ENCODE data around the gene KIRREL1. TPM values are rescaled to one million over a fixed set of nuclear protein-coding genes. Genes with fewer than 3 reads are reported as not detected.
A peak's percentile ranks its signal among the peaks of the same experiment; 100 is the strongest.

The KIRREL1 gene
- total RNA-seq (not detected), polyA plus RNA-seq (not detected)

DNA sequence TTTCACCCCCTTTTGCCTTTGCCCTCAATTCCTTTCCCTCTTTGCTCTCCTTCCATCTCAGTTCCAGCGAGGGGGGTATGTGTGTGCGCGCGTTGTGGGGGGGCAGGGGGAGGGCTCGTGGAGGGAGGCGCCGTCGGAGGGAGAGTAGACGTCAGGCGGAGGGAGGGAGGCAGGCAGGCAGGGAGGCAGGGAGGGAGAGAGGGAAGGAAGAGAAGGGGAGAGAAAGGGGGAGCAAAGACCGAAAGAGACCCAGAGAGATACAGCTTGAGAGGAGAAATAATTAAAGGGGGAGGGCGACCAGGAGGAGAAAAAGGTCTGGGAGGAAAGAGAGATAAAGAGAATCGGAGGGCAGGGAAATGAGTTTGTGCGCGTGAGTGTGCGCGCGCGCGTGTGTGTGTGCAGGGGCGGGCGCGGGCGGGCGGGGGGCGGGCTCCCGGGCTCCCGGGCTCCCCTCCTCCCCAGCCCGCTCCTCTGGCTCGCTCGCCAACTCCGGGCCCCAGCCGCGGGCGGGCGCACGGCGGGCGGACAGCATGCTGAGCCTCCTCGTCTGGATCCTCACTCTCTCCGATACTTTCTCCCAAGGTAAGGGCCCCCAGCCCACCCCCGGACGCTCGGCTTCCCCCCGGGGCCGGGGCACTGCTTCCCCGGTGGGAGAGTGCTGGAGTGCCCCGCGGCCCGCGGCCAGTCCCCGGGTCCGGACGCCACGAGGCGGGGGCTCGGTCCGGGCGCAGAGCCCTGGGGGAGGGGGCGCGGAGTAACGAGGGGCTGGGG is at the start of gene KIRREL1:
Gene KIRREL1, plus strand, starts transcription at position 499 of the 771 bp plus-strand sequence. Its CDS starts 32 bp downstream, at position 531.
- ATAC-seq (ENCODE audit: low read depth in 2 of 2): no peak
- H3K4me3 ChIP-seq (ENCODE audit: low read depth, low read length): no peak within 1 kb of the TSS
- no peak for DNase-seq
- no peak within 1 kb of the TSS for H3K27ac ChIP-seq (ENCODE audit: insufficient read depth, low read length, poor library complexity, severe bottlenecking)
- Mint-ChIP-seq H3K4me3 (peak within 1 kb of the TSS in 2 of 4 donors; percentile 61 to 68), H3K27me3 (peaks cover 43% of the 10 kb centered on the region), H3K4me1 (peaks cover 0 to 15% (median 0%) of the 10 kb centered on the region in 4 donors), H3K27ac (no peak within 1 kb of the TSS), H3K9me3 (peaks cover 0 to 2% (median 0%) of the 10 kb centered on the region in 7 donors), H3K36me3 (peaks cover 3% of the 10 kb centered on the region)
- H3K9me3 ChIP-seq (ENCODE audit: control insufficient read depth in 2 of 2, low read length in 2 of 2): no peaks in the 10 kb centered on the region
- peaks cover 15% of the 10 kb centered on the region for H3K27me3 ChIP-seq (ENCODE audit: control insufficient read depth, insufficient read depth, low read length)
- H3K36me3 ChIP-seq (ENCODE audit: control insufficient read depth, insufficient read depth, low read length): no peaks in the 10 kb centered on the region
- H3K4me1 ChIP-seq (ENCODE audit: control insufficient read depth, insufficient read depth, low read length, poor library complexity, severe bottlenecking): peaks cover 4% of the 10 kb centered on the region

DNA sequence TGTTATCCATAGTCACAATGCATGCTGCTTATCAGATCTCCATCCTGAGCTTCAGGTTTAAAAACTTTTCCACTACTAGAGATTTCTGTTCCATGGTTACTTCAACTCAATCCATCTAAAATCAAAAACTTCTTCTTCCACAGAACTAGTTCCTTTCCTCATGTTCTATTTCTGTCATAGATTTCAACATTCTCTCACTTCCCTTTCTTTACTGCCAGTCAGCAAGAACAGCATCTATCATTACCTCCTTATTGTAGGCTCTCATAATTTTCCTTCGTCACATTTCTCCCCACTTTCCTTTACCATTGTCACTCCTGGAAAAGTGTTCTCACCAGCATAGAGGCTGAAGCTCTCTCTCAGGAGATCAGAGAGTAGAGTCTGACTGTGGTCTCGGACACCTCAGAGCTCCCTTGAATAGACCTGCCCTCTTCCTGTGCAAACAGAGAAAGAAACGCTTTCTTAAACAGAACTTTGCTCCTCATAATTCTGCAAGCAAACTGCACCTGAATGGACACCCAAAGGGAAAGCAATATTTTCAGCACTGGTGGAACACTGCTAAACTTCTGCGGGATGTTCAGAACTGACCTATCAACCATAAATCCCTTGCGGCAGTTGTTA is 48.7 kb upstream of the KIRREL1 start:
- H3K4me1 Mint-ChIP-seq: no peaks in the 10 kb centered on the region
- Histone ChIP-seq H3K27me3 (ENCODE audit: control insufficient read depth, insufficient read depth, low read length) (no peaks in the 10 kb centered on the region), H3K27ac (ENCODE audit: insufficient read depth, low read length, poor library complexity, severe bottlenecking) (no peak overlapping the region), H3K4me1 (ENCODE audit: control insufficient read depth, insufficient read depth, low read length, poor library complexity, severe bottlenecking) (no peaks in the 10 kb centered on the region), H3K9me3 (ENCODE audit: control insufficient read depth in 2 of 2, low read length in 2 of 2) (no peaks in the 10 kb centered on the region), H3K4me3 (ENCODE audit: low read depth, low read length) (no peak overlapping the region), H3K36me3 (ENCODE audit: control insufficient read depth, insufficient read depth, low read length) (no peaks in the 10 kb centered on the region)
- H3K4me3 Mint-ChIP-seq: no peak overlapping the region
- no peaks in the 10 kb centered on the region for H3K27me3 Mint-ChIP-seq
- DNase-seq (no peak), ATAC-seq (ENCODE audit: low read depth in 2 of 2) (no peak)
- H3K36me3 Mint-ChIP-seq: no peaks in the 10 kb centered on the region
- peaks cover 0 to 1% (median 0%) of the 10 kb centered on the region in 7 donors for H3K9me3 Mint-ChIP-seq
- H3K27ac Mint-ChIP-seq: no peak overlapping the region

DNA sequence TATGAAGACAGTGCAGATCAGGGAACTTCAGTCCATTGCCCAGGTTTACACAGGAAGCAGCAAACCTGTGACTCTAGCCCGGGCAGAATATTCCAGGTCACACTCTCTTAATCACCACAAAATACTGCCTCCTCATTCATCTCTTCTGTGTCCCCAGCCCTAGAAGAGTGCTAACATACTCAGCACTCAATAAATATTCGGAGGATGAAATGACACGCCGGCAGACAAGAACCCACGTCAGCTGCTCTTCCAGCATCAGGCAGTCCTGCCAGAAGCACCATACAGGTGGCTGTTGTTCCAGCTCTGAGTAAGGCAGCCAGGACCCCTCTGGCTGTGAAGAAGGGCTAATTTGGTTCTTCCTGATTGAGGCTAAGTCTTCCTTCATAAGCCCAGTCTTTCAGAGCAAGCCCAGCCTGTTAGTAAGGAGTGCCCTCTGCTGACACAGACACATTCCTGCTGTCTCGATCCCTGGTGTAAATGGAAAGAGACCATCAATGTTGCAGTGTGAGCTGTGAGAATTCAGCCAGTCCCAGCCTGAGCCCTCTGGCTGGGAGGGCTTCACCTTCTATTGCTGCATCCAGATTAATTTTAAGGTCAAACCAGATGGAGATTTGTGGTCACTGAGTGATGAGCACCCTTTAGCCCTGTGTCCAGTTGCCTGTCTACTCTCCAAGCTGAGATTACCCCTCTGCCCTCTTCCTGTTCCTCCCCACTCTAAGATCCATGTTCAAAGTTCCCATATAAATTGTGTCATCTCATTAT is 45.0 kb upstream of the KIRREL1 start:
- Histone ChIP-seq H3K4me3 (ENCODE audit: low read depth, low read length) (no peak overlapping the region), H3K9me3 (ENCODE audit: control insufficient read depth in 2 of 2, low read length in 2 of 2) (no peaks in the 10 kb centered on the region), H3K36me3 (ENCODE audit: control insufficient read depth, insufficient read depth, low read length) (no peaks in the 10 kb centered on the region), H3K27ac (ENCODE audit: insufficient read depth, low read length, poor library complexity, severe bottlenecking) (no peak overlapping the region), H3K4me1 (ENCODE audit: control insufficient read depth, insufficient read depth, low read length, poor library complexity, severe bottlenecking) (no peaks in the 10 kb centered on the region), H3K27me3 (ENCODE audit: control insufficient read depth, insufficient read depth, low read length) (no peaks in the 10 kb centered on the region)
- DNase-seq (peak in 1 of 3 donors; percentile 9), ATAC-seq (ENCODE audit: low read depth in 2 of 2) (no peak)
- H3K27me3 Mint-ChIP-seq: peaks cover 18% of the 10 kb centered on the region
- no peak overlapping the region for H3K4me3 Mint-ChIP-seq
- H3K4me1 Mint-ChIP-seq: no peaks in the 10 kb centered on the region
- H3K36me3 Mint-ChIP-seq: no peaks in the 10 kb centered on the region
- H3K27ac Mint-ChIP-seq: no peak overlapping the region
- H3K9me3 Mint-ChIP-seq: no peaks in the 10 kb centered on the region

DNA sequence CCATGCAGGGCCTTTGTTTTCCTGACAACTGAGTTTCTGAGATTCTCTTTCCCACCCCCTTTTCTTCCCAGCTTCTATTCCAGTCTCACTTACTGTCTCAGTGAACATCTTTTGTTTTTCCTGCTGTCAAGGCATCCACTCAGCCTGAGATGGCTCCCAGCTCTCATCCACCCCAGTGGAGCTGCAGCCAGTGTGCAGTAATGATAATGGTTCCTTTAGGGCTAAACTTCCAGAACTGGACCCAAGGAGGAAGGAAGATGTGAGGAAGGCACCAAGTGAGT is 44.4 kb upstream of the KIRREL1 start:
- no peaks in the 10 kb centered on the region for H3K36me3 ChIP-seq (ENCODE audit: control insufficient read depth, insufficient read depth, low read length)
- no peaks in the 10 kb centered on the region for H3K9me3 ChIP-seq (ENCODE audit: control insufficient read depth in 2 of 2, low read length in 2 of 2)
- Mint-ChIP-seq H3K27me3 (peaks cover 18% of the 10 kb centered on the region), H3K27ac (no peak overlapping the region), H3K36me3 (no peaks in the 10 kb centered on the region), H3K9me3 (no peaks in the 10 kb centered on the region), H3K4me3 (no peak overlapping the region), H3K4me1 (no peaks in the 10 kb centered on the region)
- H3K4me1 ChIP-seq (ENCODE audit: control insufficient read depth, insufficient read depth, low read length, poor library complexity, severe bottlenecking): no peaks in the 10 kb centered on the region
- no peaks in the 10 kb centered on the region for H3K27me3 ChIP-seq (ENCODE audit: control insufficient read depth, insufficient read depth, low read length)
- no peak overlapping the region for H3K4me3 ChIP-seq (ENCODE audit: low read depth, low read length)
- DNase-seq (no peak), ATAC-seq (ENCODE audit: low read depth in 2 of 2) (no peak)
- no peak overlapping the region for H3K27ac ChIP-seq (ENCODE audit: insufficient read depth, low read length, poor library complexity, severe bottlenecking)

DNA sequence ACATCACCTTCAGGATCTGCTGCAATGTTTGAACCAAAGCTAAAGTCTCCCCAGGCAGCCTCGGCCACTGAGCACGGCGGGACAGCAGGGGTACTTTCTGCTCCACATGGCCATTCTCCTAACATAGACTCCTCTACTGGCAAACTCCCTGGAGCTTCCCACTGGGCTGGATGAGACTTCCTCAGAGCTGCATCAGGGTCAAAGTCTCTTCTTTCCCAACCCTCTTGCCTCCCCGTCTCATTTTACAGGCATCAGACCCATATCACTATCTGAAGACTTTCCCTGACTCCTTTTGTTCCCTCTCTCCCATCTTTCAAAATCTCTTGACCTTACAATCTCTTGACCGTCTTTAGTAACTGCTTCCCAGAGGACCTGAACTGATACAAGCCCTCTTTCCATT is 42.2 kb upstream of the KIRREL1 start:
- H3K27ac Mint-ChIP-seq: no peak overlapping the region
- Histone ChIP-seq H3K9me3 (ENCODE audit: control insufficient read depth in 2 of 2, low read length in 2 of 2) (no peaks in the 10 kb centered on the region), H3K36me3 (ENCODE audit: control insufficient read depth, insufficient read depth, low read length) (no peaks in the 10 kb centered on the region), H3K27ac (ENCODE audit: insufficient read depth, low read length, poor library complexity, severe bottlenecking) (no peak overlapping the region), H3K4me3 (ENCODE audit: low read depth, low read length) (no peak overlapping the region), H3K27me3 (ENCODE audit: control insufficient read depth, insufficient read depth, low read length) (no peaks in the 10 kb centered on the region), H3K4me1 (ENCODE audit: control insufficient read depth, insufficient read depth, low read length, poor library complexity, severe bottlenecking) (no peaks in the 10 kb centered on the region)
- DNase-seq: no peak
- H3K27me3 Mint-ChIP-seq: peaks cover 27% of the 10 kb centered on the region
- H3K4me3 Mint-ChIP-seq: no peak overlapping the region
- H3K4me1 Mint-ChIP-seq: no peaks in the 10 kb centered on the region
- H3K9me3 Mint-ChIP-seq: no peaks in the 10 kb centered on the region
- ATAC-seq (ENCODE audit: low read depth in 2 of 2): no peak
- H3K36me3 Mint-ChIP-seq: no peaks in the 10 kb centered on the region

DNA sequence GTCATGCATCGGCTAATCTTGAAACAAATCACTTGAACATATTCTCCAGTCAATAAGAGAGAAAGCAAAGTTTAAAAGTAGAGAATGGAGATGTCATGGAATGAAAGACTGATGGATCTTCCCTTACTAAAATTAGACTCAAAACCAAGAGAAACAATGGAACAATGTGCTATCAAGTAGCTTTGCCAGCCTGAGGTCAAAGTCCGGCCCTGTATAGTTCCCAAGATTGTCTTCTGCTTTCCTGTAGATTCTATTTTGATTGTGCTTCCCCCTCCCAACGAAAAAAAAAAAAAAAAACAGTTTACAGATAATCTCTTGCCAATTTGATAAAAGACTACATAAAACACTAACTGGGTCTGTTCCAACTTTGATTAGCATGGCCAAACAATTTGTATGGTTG is 40.8 kb upstream of the KIRREL1 start:
- Histone ChIP-seq H3K27me3 (ENCODE audit: control insufficient read depth, insufficient read depth, low read length) (no peaks in the 10 kb centered on the region), H3K4me3 (ENCODE audit: low read depth, low read length) (no peak overlapping the region), H3K27ac (ENCODE audit: insufficient read depth, low read length, poor library complexity, severe bottlenecking) (no peak overlapping the region), H3K9me3 (ENCODE audit: control insufficient read depth in 2 of 2, low read length in 2 of 2) (no peaks in the 10 kb centered on the region), H3K4me1 (ENCODE audit: control insufficient read depth, insufficient read depth, low read length, poor library complexity, severe bottlenecking) (no peaks in the 10 kb centered on the region), H3K36me3 (ENCODE audit: control insufficient read depth, insufficient read depth, low read length) (no peaks in the 10 kb centered on the region)
- peaks cover 38% of the 10 kb centered on the region for H3K27me3 Mint-ChIP-seq
- H3K4me1 Mint-ChIP-seq: no peaks in the 10 kb centered on the region
- DNase-seq: no peak
- H3K27ac Mint-ChIP-seq: no peak overlapping the region
- no peak for ATAC-seq (ENCODE audit: low read depth in 2 of 2)
- no peaks in the 10 kb centered on the region for H3K36me3 Mint-ChIP-seq
- H3K4me3 Mint-ChIP-seq: no peak overlapping the region
- H3K9me3 Mint-ChIP-seq: no peaks in the 10 kb centered on the region

DNA sequence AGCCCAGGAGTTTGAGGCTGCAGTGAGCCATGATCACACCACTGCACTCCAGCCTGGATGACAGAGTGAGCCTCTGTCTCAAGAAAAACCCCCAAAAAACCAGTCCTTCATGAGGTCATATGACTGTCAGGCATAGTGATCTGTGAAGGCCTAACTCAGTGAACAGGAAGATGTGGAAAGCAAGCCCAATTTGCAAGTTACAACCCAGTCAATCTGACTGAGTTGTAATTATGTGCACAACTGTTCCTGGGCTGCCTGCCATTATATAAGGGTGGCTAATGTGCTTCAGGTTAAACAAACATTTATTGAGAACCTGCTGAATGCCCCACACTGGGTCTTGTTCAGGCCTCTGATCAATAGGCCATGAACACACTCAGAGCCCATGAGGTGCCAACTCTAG is 38.2 kb upstream of the KIRREL1 start:
- Mint-ChIP-seq H3K27ac (no peak overlapping the region), H3K27me3 (peaks cover 52% of the 10 kb centered on the region), H3K4me1 (no peaks in the 10 kb centered on the region), H3K4me3 (no peak overlapping the region), H3K9me3 (no peaks in the 10 kb centered on the region), H3K36me3 (no peaks in the 10 kb centered on the region)
- Histone ChIP-seq H3K4me3 (ENCODE audit: low read depth, low read length) (no peak overlapping the region), H3K4me1 (ENCODE audit: control insufficient read depth, insufficient read depth, low read length, poor library complexity, severe bottlenecking) (no peaks in the 10 kb centered on the region), H3K27me3 (ENCODE audit: control insufficient read depth, insufficient read depth, low read length) (peaks cover 1% of the 10 kb centered on the region), H3K27ac (ENCODE audit: insufficient read depth, low read length, poor library complexity, severe bottlenecking) (no peak overlapping the region), H3K9me3 (ENCODE audit: control insufficient read depth in 2 of 2, low read length in 2 of 2) (no peaks in the 10 kb centered on the region), H3K36me3 (ENCODE audit: control insufficient read depth, insufficient read depth, low read length) (no peaks in the 10 kb centered on the region)
- no peak for ATAC-seq (ENCODE audit: low read depth in 2 of 2)
- no peak for DNase-seq

All from CD4-positive, CD25-positive, alpha-beta regulatory T cell (primary cell).